ENCODE results near the gene E2F1.
A peak's percentile ranks its signal among the peaks of the same experiment; 100 is the strongest.

The E2F1 gene

DNA sequence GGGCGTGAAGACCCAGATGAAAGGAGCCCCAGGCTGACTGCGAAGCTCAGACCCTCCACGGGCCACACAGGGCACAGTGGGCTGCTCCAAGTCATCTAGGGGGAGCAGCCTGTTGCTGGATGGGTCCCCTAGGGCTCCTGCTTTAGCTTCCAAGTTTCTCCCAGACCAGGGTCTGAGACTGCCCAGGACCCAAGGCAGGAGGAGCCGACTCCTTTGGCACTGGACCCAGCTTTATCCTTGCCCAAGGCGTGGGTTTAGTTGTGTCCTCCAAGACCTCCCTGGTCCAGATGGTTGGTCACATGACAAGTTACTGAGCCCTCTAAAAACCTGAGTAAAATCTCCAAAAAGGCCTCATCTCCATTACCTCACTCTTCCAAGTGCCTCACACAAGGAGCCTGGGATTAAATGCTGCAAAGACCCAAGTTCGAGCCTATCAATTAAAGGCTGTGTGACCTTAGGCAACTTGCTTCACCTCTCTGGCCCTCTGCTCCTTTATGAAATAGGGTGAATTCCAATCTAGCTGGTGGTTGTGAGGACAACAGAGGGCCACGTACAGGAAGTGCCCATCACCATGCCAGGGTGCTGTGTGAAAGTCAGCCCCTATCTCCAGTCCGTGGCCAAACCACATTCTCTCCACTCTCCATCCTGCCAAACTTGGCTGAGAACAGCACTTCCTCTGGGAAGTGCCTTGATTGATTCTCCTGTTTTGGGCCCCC is 14.5 kb downstream of the E2F1 start:
- DNase-seq (ENCODE audit: low read depth, low spot score): no peak

DNA sequence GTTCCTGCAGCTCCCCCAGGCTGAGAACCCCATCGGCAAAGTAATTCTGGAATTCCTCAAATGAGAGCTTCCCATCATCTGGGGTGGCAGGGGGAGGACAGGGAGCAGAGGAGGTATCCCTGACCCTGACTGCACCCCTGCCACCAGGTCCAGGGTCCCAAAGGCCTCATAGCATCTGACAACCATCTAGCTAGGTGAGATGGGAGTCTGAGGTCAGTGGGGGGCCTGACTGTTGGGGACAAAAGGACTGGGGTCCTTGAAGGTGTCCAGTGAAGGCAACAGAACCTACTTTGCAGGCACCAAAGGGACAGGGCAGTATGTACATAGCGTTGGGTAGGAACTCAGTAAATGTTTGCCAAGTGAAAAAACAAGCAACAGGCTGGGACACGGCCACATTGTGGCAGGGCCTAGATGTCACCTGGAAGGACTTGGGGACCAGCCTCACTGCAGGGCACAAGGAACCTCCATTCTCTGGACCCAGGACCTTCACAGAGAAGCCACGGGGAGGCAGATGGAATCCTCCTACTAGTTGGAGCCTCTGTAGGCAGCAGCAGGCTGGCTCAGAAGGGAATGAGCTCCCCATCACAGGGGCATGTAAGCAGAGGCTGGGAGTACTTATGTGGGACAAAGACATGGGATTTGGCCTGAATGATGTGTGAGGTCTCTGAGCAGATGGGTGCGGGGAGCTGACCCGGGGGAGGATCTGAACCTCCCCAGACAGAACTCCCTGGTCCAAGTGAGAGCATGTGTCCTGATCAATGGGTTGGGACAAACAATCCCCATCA is 15.3 kb downstream of the E2F1 start:
- no peak for DNase-seq (ENCODE audit: low read depth, low spot score)

DNA sequence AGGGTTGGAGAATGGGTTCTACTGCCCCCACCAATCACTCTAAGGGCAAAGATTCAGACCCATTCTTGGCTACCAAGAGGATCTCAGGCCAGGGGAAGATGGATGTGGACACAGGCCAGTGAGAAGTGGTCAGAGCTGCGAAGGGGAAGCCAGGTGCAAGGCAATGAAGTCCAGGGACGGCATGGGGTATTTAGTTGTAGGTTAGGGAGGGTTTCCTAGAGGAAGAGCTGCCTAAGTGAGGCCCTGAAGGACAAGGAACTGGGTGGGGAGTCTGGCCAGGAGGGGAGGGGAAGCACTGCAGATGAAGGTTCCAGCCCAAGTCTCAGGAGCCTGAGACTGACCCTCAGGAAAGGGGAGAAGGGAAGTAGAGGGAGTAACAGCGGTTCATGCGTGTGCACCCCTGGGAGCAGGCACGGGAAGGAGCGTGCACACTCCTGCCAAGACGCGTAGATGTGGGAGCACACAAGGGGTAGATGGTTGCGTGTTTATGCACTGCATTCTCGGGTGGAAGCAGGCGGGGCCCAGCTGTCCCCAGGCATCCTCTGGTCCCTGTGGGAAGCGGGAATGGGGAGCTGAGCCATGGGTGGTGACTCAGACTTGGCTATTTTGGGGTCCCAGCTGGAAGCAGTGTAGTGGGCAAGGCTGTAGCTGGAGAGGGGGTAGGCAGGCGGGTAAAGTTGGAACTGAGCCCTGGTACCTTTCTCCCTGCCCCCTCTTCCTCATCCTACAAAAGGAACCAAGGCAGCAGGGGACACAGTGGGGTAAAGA is 16.1 kb downstream of the E2F1 start:
- DNase-seq (ENCODE audit: low read depth, low spot score): no peak

- DNase-seq (ENCODE audit: low read depth, low spot score): no peak
Measured at GRCh38 chr20:33669224-33669623, 17.0 kb downstream of the E2F1 start.

GRCh38 chr20:33668466-33669155 is 17.6 kb downstream of the E2F1 start:
- DNase-seq (ENCODE audit: low read depth, low spot score): no peak

DNA sequence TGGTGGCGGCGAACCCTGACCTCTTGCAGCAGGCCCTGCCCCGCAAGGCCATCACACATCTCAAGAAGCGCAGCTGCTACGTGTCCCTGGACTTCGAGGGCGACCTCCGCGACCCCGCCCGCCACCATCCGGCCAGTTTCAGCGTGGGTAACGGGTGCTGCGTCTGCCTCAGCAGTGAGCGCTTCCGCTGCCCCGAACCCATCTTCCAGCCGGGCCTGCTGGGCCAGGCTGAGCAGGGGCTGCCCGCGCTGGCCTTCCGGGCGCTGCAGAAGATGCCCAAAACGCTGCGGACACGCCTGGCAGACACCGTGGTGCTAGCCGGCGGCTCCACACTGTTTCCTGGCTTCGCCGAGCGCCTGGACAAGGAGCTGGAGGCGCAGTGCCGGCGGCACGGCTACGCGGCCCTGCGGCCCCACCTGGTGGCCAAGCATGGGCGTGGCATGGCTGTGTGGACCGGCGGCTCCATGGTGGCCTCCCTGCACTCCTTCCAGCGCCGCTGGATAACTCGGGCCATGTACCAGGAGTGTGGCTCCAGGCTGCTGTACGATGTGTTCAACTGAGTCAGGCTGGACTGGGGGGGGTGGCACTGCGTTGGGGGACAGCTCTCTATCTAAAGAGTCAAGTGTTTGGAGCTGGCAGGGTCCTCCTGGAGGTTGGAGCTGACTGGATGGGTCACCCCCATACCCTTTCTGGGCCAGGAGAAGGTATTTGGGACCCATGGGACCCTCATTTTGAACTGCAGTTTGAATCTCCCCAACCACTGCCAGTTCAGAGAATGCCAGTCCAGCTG is 18.3 kb downstream of the E2F1 start:
- no peak for DNase-seq (ENCODE audit: low read depth, low spot score)

DNA sequence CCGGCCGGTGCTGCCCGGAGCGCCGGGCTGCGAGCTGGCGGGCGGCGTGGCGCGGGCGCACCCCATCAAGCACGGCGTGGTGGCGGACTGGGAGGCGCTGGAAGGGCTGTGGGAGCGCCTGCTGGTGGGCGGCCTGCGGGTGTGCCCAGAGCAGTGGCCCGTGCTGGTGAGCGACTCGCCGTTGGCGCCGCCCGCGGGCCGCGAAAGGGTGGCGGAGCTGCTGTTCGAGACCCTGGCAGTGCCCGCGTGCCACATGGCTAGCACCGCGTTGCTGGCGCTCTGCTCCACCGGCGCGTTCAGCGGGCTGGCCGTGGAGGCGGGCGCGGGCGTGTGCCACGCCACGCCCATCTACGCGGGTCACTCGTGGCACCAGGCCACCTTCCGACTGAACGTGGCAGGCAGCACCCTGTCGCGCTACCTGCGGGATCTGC is 18.9 kb downstream of the E2F1 start:
- DNase-seq (ENCODE audit: low read depth, low spot score): no peak

DNA sequence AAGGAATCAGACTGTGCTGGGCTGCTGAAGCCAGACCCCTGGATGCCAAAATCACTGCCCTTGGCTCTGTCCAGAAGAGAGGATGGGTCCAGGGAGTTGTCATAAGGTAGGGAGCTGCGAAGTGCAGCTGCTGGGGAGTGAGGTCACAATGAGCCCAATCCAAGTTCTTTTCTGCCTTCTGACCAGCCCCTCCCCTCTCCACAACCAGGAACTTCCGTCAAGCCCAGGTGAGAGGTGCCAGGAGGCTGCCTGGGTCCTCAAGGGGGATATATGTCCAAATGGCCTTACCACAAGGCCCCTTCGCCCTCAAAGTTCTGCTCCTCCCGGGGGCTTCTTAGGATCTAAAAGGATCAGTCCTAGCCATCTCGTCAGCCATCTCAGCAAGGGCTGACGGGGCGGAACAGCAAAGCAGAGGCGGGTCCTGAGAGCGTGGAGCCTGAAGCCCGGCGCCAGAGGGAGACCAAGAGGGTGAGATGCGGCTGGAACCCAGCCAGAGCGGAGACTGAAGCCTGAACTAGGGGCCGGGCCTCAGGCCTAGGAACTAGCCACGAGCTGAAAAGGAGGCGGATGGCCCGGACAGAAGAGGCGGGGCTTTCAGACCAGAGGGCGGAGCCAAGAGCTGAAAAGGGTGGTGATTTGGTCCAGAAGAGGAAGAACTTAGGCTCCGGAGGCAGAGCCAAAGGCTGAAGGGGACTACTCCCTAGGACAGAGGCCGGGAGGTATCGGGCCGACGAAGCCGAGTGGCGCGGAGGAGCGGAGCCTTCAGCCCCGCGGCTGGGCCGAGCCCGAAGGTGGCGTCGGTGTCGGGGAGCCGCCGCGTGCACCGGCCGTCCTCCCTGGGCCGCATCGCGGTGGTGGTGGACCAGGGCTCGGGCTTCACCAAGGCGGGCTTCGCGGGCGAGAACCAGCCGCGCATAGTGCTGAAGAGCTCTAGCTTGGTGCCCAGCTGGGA is 19.6 kb downstream of the E2F1 start, which contains the start of gene ACTL10:
TSS of gene ACTL10 (plus strand) at position 651 of the 952 bp plus-strand sequence. CDS start 555 bp downstream, outside the sequence.
- DNase-seq (ENCODE audit: low read depth, low spot score): peak; percentile 95

DNA sequence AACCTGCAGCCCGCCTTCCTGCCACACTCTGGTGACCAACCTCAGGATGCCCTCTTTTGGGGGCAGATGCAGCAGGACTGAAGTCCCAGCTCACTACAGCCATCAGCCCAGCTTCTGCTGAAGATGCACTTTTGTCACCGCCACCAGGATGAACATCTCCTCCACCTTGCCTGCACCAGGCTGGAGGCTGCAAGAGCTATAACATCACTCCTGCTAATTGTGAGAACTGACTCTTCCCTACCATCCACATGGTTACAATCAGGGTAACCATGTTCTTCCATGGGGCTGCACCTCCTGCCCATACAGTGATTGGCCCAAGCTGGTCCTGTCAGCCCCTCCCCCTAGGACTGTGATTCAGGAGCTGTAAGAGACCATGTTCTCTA is 21.4 kb downstream of the E2F1 start:
- no peak for DNase-seq (ENCODE audit: low read depth, low spot score)

DNA sequence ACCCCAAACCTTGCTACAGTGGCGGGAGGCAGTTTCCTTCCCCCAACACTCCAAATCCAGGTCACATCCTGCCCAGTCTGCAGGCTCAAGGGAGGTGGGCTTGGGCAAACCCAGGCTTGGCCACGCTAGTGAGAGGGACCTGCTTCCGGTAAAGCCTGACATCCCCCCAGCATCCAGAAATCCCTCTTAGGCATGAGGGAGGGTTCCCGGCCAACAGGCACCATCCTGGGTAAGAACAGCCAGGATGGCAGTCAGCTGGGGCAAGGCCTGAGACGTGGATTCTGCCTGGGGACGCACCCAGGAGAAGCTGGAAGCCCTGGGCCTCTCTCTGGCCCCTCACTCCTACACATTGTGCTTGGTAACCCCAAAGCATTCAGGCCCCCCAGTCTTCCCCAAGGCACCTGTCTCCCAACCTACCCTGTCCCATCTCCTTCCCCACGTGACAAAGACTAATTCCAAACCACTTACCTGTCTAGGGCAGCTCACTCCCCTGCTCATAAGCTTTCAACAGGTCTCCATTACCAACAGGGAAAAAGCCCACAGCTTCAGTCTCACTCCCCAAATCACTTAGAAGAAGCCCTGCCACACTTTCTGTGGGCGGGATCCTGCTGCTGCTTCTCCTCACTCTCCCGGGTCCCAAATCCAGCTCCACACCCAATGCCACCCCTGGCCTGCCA is 22.0 kb downstream of the E2F1 start:
- DNase-seq (ENCODE audit: low read depth, low spot score): no peak

DNA sequence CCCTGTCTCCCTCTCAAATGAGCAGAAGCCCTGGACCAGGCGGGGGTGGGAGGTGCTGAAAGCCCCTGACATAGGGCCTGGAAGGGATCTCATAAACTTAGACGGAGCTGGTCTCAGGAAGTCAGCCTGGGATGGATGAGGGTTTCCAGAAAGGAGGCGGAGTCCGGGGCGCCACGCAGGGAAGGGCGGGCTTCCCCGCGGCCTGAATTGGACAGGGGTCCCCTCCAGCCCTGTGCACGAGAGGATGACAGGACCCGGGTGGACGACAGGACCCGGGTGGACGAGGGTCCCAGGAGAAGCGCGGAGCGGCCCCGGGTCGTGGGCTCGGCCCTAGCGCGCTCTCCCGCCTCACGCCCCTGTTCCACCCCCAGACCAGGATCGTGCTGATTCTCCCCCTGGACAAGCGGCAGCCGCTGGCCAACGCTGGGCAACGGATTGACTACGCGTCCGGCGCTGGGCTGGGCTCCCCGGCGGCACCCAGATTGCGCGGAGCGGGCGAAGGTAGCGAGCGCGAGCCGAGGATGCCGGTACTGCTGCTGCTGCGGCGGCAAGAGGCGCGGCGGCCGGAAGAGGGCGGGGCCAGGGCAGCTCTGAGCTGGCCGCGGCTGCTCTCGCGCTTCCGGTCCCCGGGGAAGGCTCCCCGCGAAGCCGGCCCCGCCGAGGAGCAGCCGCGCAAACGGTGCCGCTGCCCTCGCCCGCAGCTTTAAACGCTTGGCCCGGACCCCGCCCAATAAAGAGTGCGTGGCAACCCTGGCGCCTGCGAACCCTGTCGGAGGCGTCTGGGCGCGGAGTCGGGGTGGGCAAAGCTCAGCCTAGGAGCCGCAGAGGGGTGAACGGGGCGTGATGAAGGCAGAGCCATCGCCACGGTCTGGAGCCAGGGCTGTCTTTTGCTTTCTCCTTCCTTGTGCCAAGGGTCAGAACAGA is 22.8 kb downstream of the E2F1 start:
- DNase-seq (ENCODE audit: low read depth, low spot score): no peak

DNA sequence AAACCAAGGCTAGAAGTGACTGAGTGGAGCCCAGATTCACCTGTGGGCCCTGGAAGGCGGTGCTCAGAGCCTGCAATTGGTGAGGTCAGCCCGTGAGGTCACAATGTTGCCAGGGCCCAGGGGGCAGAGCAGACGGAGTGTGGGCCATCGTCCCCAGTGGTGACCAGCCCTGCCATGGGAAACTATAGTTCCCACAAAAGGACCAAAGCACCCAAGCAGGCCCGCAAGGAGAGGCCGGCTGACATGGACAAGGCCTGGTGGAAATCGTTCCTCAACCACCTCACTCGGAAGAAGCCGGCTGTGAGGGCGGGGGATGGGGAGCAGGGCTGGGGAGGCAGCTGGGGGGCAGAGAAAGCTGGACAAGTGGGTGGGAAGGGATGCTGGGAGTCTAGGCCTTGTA is 24.0 kb downstream of the E2F1 start, which contains the start of gene C20orf144:
TSS of gene C20orf144 (plus strand) at position 156 of the 400 bp plus-strand sequence. CDS start at position 175, 19 bp downstream.
- DNase-seq (ENCODE audit: low read depth, low spot score): no peak

DNA sequence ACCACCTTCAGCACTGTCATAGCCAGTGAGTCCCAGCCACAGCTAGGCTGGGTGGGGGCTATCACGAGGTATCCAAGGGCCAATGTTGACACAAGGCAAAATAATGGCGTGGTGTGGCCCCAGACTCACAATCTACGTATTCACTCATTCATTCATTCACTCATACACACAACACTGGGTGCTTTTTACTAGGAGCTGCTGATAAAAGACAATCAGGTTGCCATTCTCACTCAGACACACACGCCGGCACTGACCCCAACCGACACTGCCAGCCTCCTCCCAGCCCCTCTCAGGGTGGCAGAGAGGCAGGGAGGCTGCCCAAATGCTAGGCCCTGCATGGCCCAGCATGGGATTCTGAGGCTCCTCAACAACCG is 25.5 kb downstream of the E2F1 start:
- no peak for DNase-seq (ENCODE audit: low read depth, low spot score)

- no peak for DNase-seq (ENCODE audit: low read depth, low spot score)
Measured at GRCh38 chr20:33660035-33660684, 26.0 kb downstream of the E2F1 start.

DNA sequence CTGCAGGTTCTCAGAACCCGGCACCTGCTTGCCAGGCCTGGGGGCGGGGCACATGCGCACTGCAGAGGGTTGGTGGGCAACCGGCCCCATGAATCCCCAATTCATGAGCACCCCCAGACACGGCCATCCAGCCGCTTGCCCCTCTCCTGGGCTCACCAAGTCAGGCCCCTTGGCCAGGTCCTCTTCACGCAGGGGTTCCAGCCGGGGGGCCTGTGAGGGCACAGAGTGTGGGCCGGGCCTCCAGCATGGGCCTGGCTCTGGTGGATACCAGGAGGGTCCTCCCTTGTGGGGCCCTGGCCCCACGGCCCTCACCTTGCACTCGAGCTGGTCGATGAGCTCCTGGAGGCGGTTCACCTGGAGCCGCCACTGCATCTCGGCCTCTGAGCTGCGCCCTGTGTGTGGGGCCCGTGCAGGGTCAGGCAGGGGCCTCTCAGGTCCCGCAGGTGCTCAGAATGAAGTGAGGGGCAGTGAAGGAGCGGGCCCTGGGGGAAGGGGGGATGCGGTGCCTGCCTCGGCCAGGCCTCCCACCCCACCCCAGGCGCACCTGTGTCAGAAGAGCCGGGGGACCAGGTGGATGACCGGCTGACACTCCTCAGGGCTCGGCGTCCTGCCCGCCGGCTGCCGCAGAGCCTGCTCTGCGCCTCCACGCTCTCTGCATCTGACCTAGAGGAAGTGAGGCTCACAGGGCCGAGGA is 26.7 kb downstream of the E2F1 start:
- DNase-seq (ENCODE audit: low read depth, low spot score): no peak

DNA sequence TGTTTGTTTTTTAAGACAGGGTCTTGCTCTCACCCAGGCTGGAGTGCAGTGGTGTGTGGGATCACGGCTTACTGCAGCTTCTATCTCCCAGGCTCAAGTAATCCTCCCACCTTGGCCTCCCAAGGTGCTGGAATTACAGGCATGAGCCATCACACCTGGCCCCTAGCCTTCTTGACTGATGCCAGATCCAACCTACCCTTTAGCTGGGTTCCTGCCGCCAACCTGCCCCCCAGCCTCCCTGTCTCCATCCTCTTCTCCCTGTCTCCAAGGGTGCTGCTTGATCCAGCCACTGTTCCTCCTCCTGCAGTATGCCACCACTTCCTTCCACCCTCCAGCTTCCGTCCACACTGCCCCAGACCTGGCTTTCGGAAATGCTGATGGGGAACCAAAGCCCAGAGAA is 27.3 kb downstream of the E2F1 start:
- no peak for DNase-seq (ENCODE audit: low read depth, low spot score)

DNA sequence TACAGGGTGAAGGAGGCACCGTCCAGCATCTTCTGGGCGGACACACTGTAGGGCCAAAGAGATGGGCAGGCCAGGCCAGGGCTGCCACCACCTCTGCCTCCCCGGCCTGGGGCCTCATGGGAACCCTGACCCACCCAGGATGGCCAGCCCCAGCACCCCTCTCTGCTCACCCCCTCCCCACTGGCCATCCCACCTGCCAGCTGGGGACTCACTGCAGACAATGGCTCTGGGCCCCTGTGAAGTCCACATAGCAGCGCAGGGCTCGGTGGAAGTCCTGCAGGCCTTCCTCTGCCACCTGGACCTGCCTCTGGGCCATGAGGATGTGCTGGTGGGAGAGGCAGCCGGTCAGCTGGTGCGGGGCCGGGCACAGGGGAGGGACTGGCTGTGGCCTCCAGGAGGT is 27.7 kb downstream of the E2F1 start:
- no peak for DNase-seq (ENCODE audit: low read depth, low spot score)
